Activated naive CD8-positive, alpha-beta T cell treated with anti-CD3 and anti-CD28 coated beads, Interleukin-2, amount 10 ng/mL, durations not matched to agents 7 days and 5 days (primary cell): ENCODE measurements around the gene C3orf85. TPM values are rescaled to one million over a fixed set of nuclear protein-coding genes. Genes with fewer than 3 reads are reported as not detected.

Experiments
- ATAC-seq: fragments of 150-1000 bp; cut with Tn5 transposase; one replicate; pipeline ENCODE4 v1.10.0; 2021; ENCODE audit warnings: low read depth, moderate library complexity
- POLR2A ChIA-PET: fragments of 350-600 bp; sonication (Branson Sonifier 250); formaldehyde crosslinking; loops from one replicate; lab custom pipeline; 2021; ENCODE audit warnings: antibody characterized with exemption; lab: Charles Lee
- DNase-seq: peaks from one replicate; pipeline ENCODE4 v3.0.0; 2021
- H3K27ac Mint-ChIP-seq: one replicate; pipeline ENCODE4 v1.8.0; 2022; ENCODE audit warnings: mild to moderate bottlenecking, mixed read lengths
- H3K27me3 Mint-ChIP-seq: one replicate; pipeline ENCODE4 v1.8.0; 2022; ENCODE audit warnings: mild to moderate bottlenecking, moderate library complexity, mixed read lengths
- H3K36me3 Mint-ChIP-seq: one replicate; pipeline ENCODE4 v1.8.0; 2021; ENCODE audit warnings: mild to moderate bottlenecking, mixed read lengths
- H3K4me1 Mint-ChIP-seq: one replicate; pipeline ENCODE4 v1.8.0; 2021; ENCODE audit warnings: mixed read lengths
- H3K4me3 Mint-ChIP-seq: one replicate; pipeline ENCODE4 v1.8.0; 2022; ENCODE audit warnings: mild to moderate bottlenecking, moderate library complexity, mixed read lengths
- H3K9me3 Mint-ChIP-seq: one replicate; pipeline ENCODE4 v1.8.0; 2021; ENCODE audit warnings: mixed read lengths
- total RNA-seq, 2 experiments: library from RNA; stranded (reverse); gene quantifications; one replicate each; pipeline ENCODE4 v1.2.3, GENCODE V29; 2021

C3orf85 gene
- total RNA-seq, 2 experiments from 2014 or later, result not detected

GRCh38 chr3:109171479-109171878, 35.0 kb downstream of the C3orf85 start:
- no peak overlapping the region for H3K27ac Mint-ChIP-seq
- H3K4me3 Mint-ChIP-seq, result no peak overlapping the region
- POLR2A ChIA-PET, result no interaction called here
- H3K4me1 Mint-ChIP-seq, result no peaks in the 10 kb centered on the region
- H3K9me3 Mint-ChIP-seq, result peaks cover 2% of the 10 kb centered on the region
- no peaks in the 10 kb centered on the region for H3K27me3 Mint-ChIP-seq
- ATAC-seq (no peak), DNase-seq (no peak)
- H3K36me3 Mint-ChIP-seq, result no peaks in the 10 kb centered on the region

- POLR2A ChIA-PET, result no interaction called here
- peaks cover 2% of the 10 kb centered on the region for H3K9me3 Mint-ChIP-seq
- no peak for ATAC-seq
These were observed 38.9 kb downstream of the C3orf85 start for GRCh38 chr3:109175411-109175810.

GRCh38 chr3:109176726-109177125, 40.2 kb downstream of the C3orf85 start:
- DNase-seq, result no peak
- POLR2A ChIA-PET, result no interaction called here
- no peak overlapping the region for H3K27ac Mint-ChIP-seq
- H3K27me3 Mint-ChIP-seq, result no peaks in the 10 kb centered on the region
- H3K4me1 Mint-ChIP-seq, result no peaks in the 10 kb centered on the region
- peaks cover 2% of the 10 kb centered on the region for H3K9me3 Mint-ChIP-seq
- ATAC-seq, result no peak
- H3K4me3 Mint-ChIP-seq, result no peak overlapping the region
- no peaks in the 10 kb centered on the region for H3K36me3 Mint-ChIP-seq

More at GRCh38 chr3:109175411-109175810, 38.9 kb downstream of the C3orf85 start:
- Mint-ChIP-seq H3K36me3 (no peaks in the 10 kb centered on the region), H3K4me1 (no peaks in the 10 kb centered on the region), H3K27me3 (no peaks in the 10 kb centered on the region), H3K4me3 (no peak overlapping the region), H3K27ac (no peak overlapping the region)
- DNase-seq, result no peak

- no peak overlapping the region for H3K4me3 Mint-ChIP-seq
- H3K9me3 Mint-ChIP-seq, result peaks cover 2% of the 10 kb centered on the region
- ATAC-seq, result no peak
- no peak for DNase-seq
- POLR2A ChIA-PET, result no interaction called here
- H3K4me1 Mint-ChIP-seq, result no peaks in the 10 kb centered on the region
- H3K36me3 Mint-ChIP-seq, result no peaks in the 10 kb centered on the region
- H3K27me3 Mint-ChIP-seq, result no peaks in the 10 kb centered on the region
- H3K27ac Mint-ChIP-seq, result no peak overlapping the region
These were observed 41.4 kb downstream of the C3orf85 start for GRCh38 chr3:109177908-109178307.

GRCh38 chr3:109178708-109179107, 42.2 kb downstream of the C3orf85 start:
- Mint-ChIP-seq H3K27ac (no peak overlapping the region), H3K9me3 (peaks cover 2% of the 10 kb centered on the region), H3K27me3 (no peaks in the 10 kb centered on the region), H3K4me3 (no peak overlapping the region), H3K36me3 (no peaks in the 10 kb centered on the region), H3K4me1 (no peaks in the 10 kb centered on the region)
- POLR2A ChIA-PET, result no interaction called here
- DNase-seq (no peak), ATAC-seq (no peak)

GRCh38 chr3:109184726-109185125, 48.2 kb downstream of the C3orf85 start:
- DNase-seq (no peak), ATAC-seq (no peak)
- Mint-ChIP-seq H3K27me3 (peaks cover 2% of the 10 kb centered on the region), H3K4me1 (no peaks in the 10 kb centered on the region), H3K36me3 (no peaks in the 10 kb centered on the region), H3K4me3 (no peak overlapping the region), H3K9me3 (no peaks in the 10 kb centered on the region), H3K27ac (no peak overlapping the region)
- POLR2A ChIA-PET, result no interaction called here

GRCh38 chr3:109187390-109187789, 50.9 kb downstream of the C3orf85 start:
- Mint-ChIP-seq H3K4me1 (no peaks in the 10 kb centered on the region), H3K27me3 (peaks cover 2% of the 10 kb centered on the region), H3K27ac (no peak overlapping the region), H3K36me3 (no peaks in the 10 kb centered on the region), H3K9me3 (no peaks in the 10 kb centered on the region), H3K4me3 (no peak overlapping the region)
- ATAC-seq (no peak), DNase-seq (no peak)
- POLR2A ChIA-PET, result no interaction called here

- Mint-ChIP-seq H3K9me3 (no peaks in the 10 kb centered on the region), H3K4me1 (no peaks in the 10 kb centered on the region), H3K27me3 (peaks cover 2% of the 10 kb centered on the region), H3K4me3 (no peak overlapping the region), H3K27ac (no peak overlapping the region), H3K36me3 (no peaks in the 10 kb centered on the region)
- POLR2A ChIA-PET, result no interaction called here
- DNase-seq (no peak), ATAC-seq (no peak)
These were observed 52.2 kb downstream of the C3orf85 start for GRCh38 chr3:109188741-109189140.

- POLR2A ChIA-PET, result no interaction called here
- no peaks in the 10 kb centered on the region for H3K36me3 Mint-ChIP-seq
- no peaks in the 10 kb centered on the region for H3K9me3 Mint-ChIP-seq
- no peak for DNase-seq
- H3K4me3 Mint-ChIP-seq, result no peak overlapping the region
- no peaks in the 10 kb centered on the region for H3K4me1 Mint-ChIP-seq
- ATAC-seq, result no peak
- no peaks in the 10 kb centered on the region for H3K27me3 Mint-ChIP-seq
- no peak overlapping the region for H3K27ac Mint-ChIP-seq
These were observed 54.9 kb downstream of the C3orf85 start for GRCh38 chr3:109191421-109191820.

- Mint-ChIP-seq H3K27me3 (no peaks in the 10 kb centered on the region), H3K36me3 (no peaks in the 10 kb centered on the region), H3K9me3 (no peaks in the 10 kb centered on the region), H3K4me1 (no peaks in the 10 kb centered on the region), H3K27ac (no peak overlapping the region), H3K4me3 (no peak overlapping the region)
- POLR2A ChIA-PET, result no interaction called here
- ATAC-seq, result no peak
- DNase-seq, result no peak
These were observed 59.3 kb downstream of the C3orf85 start for GRCh38 chr3:109195815-109196214.

Other genes starting within 250 kb of the C3orf85 start
- not detected for gene GUCA1C, start 182.8 kb upstream of the C3orf85 start, total RNA-seq
- not detected for gene MORC1, start 18.6 kb upstream of the C3orf85 start, total RNA-seq
- gene DPPA2, start 179.8 kb downstream of the C3orf85 start, total RNA-seq, result not detected
- not detected for gene DPPA4, start 200.8 kb downstream of the C3orf85 start, total RNA-seq